HepG2 (cell line): ENCODE measurements around the gene SYS1. TPM values are rescaled to one million over a fixed set of nuclear protein-coding genes. Genes with fewer than 3 reads are reported as not detected.

Source experiments
- AGO1 ChIP-seq: fragments of 200-400 bp; formaldehyde crosslinking; IDR thresholded peaks from 2 replicates; pipeline ENCODE4 v1.6.1; 2017; ENCODE audit warnings: mild to moderate bottlenecking, low read depth, low read length, moderate library complexity; ENCODE audit not compliant: poor library complexity, severe bottlenecking
- ELF3 ChIP-seq: IDR thresholded peaks from 2 replicates; pipeline ENCODE4 v1.6.1; 2016; ENCODE audit warnings: missing genetic modification reagents, missing compliant biosample characterization
- GATAD1 ChIP-seq: IDR thresholded peaks from 2 replicates; pipeline ENCODE4 v1.6.1; 2016; ENCODE audit warnings: missing genetic modification reagents, missing compliant biosample characterization
- KDM1A ChIP-seq: IDR thresholded peaks from 2 replicates; pipeline ENCODE4 v1.6.1; 2016; ENCODE audit warnings: missing compliant biosample characterization
- KDM5B ChIP-seq: sonication (generic); formaldehyde crosslinking; IDR thresholded peaks from 2 replicates; pipeline ENCODE4 v1.4.0; 2020; ENCODE audit warnings: missing genetic modification reagents, mild to moderate bottlenecking, borderline replicate concordance
- MIXL1 ChIP-seq: IDR thresholded peaks from 2 replicates; pipeline ENCODE4 v1.6.1; 2016
- MTF2 ChIP-seq: sonication (generic); formaldehyde crosslinking; IDR thresholded peaks from 2 replicates; pipeline ENCODE4 v1.5.0; 2020; ENCODE audit warnings: missing genetic modification reagents, borderline replicate concordance
- MXD3 ChIP-seq: IDR thresholded peaks from 2 replicates; pipeline ENCODE4 v1.6.1; 2016; ENCODE audit warnings: mild to moderate bottlenecking, missing biosample characterization, missing genetic modification reagents
- NR2C2 ChIP-seq: sonication (generic); formaldehyde crosslinking; IDR thresholded peaks from 2 replicates; pipeline ENCODE4 v1.4.0; 2020; ENCODE audit warnings: missing genetic modification reagents, mild to moderate bottlenecking, moderate library complexity, borderline replicate concordance
- PAXIP1 ChIP-seq: sonication (generic); formaldehyde crosslinking; conservative IDR thresholded peaks from 2 replicates; pipeline ENCODE4 v1.4.0; 2020; ENCODE audit warnings: mild to moderate bottlenecking, missing genetic modification reagents, moderate library complexity
- PHF20 ChIP-seq: sonication (generic); formaldehyde crosslinking; IDR thresholded peaks from 2 replicates; pipeline ENCODE4 v1.5.0; 2020; ENCODE audit warnings: mild to moderate bottlenecking, missing genetic modification reagents
- SALL2 ChIP-seq: sonication (generic); formaldehyde crosslinking; IDR thresholded peaks from 2 replicates; pipeline ENCODE4 v1.8.1; 2023; ENCODE audit warnings: mild to moderate bottlenecking, missing genetic modification reagents, inconsistent platforms
- ZNF10 ChIP-seq: sonication (generic); formaldehyde crosslinking; IDR thresholded peaks from 2 replicates; pipeline ENCODE4 v1.4.0; 2020; ENCODE audit warnings: mild to moderate bottlenecking, low read depth, missing genetic modification reagents, borderline replicate concordance
- ZNF256 ChIP-seq: sonication (generic); formaldehyde crosslinking; conservative IDR thresholded peaks from 2 replicates; pipeline ENCODE4 v1.4.0; 2020; ENCODE audit warnings: missing genetic modification reagents
- ZNF30 ChIP-seq: sonication (generic); formaldehyde crosslinking; IDR thresholded peaks from 2 replicates; pipeline ENCODE4 v1.5.0; 2020; ENCODE audit warnings: mild to moderate bottlenecking, missing genetic modification reagents
- ZNF501 ChIP-seq: sonication (generic); formaldehyde crosslinking; IDR thresholded peaks from 2 replicates; pipeline ENCODE4 v1.5.1; 2020; ENCODE audit warnings: mild to moderate bottlenecking, moderate library complexity, missing genetic modification reagents
- ZNF629 ChIP-seq: sonication (generic); formaldehyde crosslinking; conservative IDR thresholded peaks from 2 replicates; pipeline ENCODE4 v1.5.0; 2020; ENCODE audit warnings: missing genetic modification reagents
- ZNF768 ChIP-seq: sonication (generic); formaldehyde crosslinking; IDR thresholded peaks from 2 replicates; pipeline ENCODE4 v1.4.0; 2020; ENCODE audit warnings: missing genetic modification reagents
- ZSCAN21 ChIP-seq: sonication (generic); formaldehyde crosslinking; IDR thresholded peaks from 2 replicates; pipeline ENCODE4 v1.8.0; 2022; ENCODE audit warnings: mild to moderate bottlenecking, missing genetic modification reagents, moderate library complexity, borderline replicate concordance
- polyA plus RNA-seq, 8 experiments: library from polyadenylated mRNA; depleted of rRNA in 3 of 8; stranded (reverse) in 7 of 8; unstranded in 1 of 8; fragments of >200 nt; fragmentation: Illumina TruSeq in 4 of 8; extraction: Trizol in 4 of 8; gene quantifications; 2 replicates each; pipeline versions ENCODE4 v1.2.1 to v1.2.3, GENCODE V29; 2011 to 2016; ENCODE audit warnings: low read depth in 4 of 8, missing spikeins in 1 of 8, mixed read lengths in 1 of 8; ENCODE audit not compliant: insufficient read depth in 1 of 8
- total RNA-seq, 5 experiments: library from RNA; depleted of rRNA; stranded (reverse); fragments of >200 nt; fragmentation: Illumina TruSeq; extraction: Trizol; gene quantifications; 2 replicates each; pipeline ENCODE4 v1.2.3, GENCODE V29; 2016; ENCODE audit warnings: low read depth in 1 of 5
- TF ChIP-seq, protein P1 (sequence below): sonication (generic); formaldehyde crosslinking; IDR thresholded peaks from 2 replicates; pipeline ENCODE4 v1.5.1; 2020; ENCODE audit warnings: mild to moderate bottlenecking, missing genetic modification reagents, moderate library complexity
- TF ChIP-seq, protein P2 (sequence below): sonication (generic); formaldehyde crosslinking; IDR thresholded peaks from 2 replicates; pipeline ENCODE4 v1.5.0; 2020; ENCODE audit warnings: missing genetic modification reagents

The SYS1 gene
- total and polyA plus RNA-seq, 2 of the 13 experiments (the other 11 are each of a cell fraction or from before 2014, with no cell fraction given) = 38.3 to 65.6 TPM

GRCh38 chr20:45347936-45348778 is 14.8 kb upstream of the SYS1 start, which contains the start of gene SDC4 (continued):
- TF ChIP-seq, protein P1, sequence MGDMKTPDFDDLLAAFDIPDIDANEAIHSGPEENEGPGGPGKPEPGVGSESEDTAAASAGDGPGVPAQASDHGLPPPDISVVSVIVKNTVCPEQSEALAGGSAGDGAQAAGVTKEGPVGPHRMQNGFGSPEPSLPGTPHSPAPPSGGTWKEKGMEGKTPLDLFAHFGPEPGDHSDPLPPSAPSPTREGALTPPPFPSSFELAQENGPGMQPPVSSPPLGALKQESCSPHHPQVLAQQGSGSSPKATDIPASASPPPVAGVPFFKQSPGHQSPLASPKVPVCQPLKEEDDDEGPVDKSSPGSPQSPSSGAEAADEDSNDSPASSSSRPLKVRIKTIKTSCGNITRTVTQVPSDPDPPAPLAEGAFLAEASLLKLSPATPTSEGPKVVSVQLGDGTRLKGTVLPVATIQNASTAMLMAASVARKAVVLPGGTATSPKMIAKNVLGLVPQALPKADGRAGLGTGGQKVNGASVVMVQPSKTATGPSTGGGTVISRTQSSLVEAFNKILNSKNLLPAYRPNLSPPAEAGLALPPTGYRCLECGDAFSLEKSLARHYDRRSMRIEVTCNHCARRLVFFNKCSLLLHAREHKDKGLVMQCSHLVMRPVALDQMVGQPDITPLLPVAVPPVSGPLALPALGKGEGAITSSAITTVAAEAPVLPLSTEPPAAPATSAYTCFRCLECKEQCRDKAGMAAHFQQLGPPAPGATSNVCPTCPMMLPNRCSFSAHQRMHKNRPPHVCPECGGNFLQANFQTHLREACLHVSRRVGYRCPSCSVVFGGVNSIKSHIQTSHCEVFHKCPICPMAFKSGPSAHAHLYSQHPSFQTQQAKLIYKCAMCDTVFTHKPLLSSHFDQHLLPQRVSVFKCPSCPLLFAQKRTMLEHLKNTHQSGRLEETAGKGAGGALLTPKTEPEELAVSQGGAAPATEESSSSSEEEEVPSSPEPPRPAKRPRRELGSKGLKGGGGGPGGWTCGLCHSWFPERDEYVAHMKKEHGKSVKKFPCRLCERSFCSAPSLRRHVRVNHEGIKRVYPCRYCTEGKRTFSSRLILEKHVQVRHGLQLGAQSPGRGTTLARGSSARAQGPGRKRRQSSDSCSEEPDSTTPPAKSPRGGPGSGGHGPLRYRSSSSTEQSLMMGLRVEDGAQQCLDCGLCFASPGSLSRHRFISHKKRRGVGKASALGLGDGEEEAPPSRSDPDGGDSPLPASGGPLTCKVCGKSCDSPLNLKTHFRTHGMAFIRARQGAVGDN (CRISPR knock-in tag) = peak; percentile 89
- TF ChIP-seq NR2C2 (0 out of 2 replicates have a peak, but pooled peaks have one; percentile 32), ELF3 (peak; percentile 46; the same call in 1 of the 2 replicates), ZNF10 (CRISPR knock-in tag) (no peak), ZNF629 (CRISPR knock-in tag) (peak; percentile 95), ZNF30 (CRISPR knock-in tag) (no peak), ZNF256 (no peak), GATAD1 (CRISPR knock-in tag) (no peak), MXD3 (CRISPR knock-in tag) (peak; percentile 87), ZNF768 (peak; percentile 80; the same call in 1 of the 2 replicates), AGO1 (peak; percentile 53), MIXL1 (CRISPR knock-in tag) (no peak), ZNF501 (CRISPR knock-in tag) (peak; percentile 63), ZSCAN21 (peak; percentile 62; the same call in 1 of the 2 replicates), MTF2 (CRISPR knock-in tag) (peak; percentile 67; the same call in 1 of the 2 replicates), SALL2 (CRISPR knock-in tag) (peak; percentile 83; the same call in 1 of the 2 replicates), KDM1A (CRISPR knock-in tag) (peak; percentile 48), KDM5B (peak; percentile 96), PHF20 (no peak), PAXIP1 (CRISPR knock-in tag) (peak; percentile 44)
- TF ChIP-seq, protein P2, sequence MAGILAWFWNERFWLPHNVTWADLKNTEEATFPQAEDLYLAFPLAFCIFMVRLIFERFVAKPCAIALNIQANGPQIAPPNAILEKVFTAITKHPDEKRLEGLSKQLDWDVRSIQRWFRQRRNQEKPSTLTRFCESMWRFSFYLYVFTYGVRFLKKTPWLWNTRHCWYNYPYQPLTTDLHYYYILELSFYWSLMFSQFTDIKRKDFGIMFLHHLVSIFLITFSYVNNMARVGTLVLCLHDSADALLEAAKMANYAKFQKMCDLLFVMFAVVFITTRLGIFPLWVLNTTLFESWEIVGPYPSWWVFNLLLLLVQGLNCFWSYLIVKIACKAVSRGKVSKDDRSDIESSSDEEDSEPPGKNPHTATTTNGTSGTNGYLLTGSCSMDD (CRISPR knock-in tag) = no peak
